GM12801 (cell line): ENCODE data around the gene CADPS.

Experiments used
- CTCF ChIP-seq: IDR thresholded peaks from one replicate; pipeline ENCODE4 v1.5.1; 2011; ENCODE audit warnings: control low read depth; ENCODE audit not compliant: insufficient read length; ENCODE audit errors: extremely low read depth

The CADPS gene

GRCh38 chr3:62500556-62501288, 374.5 kb downstream of the CADPS start:
- no peak for TF ChIP-seq CTCF

DNA sequence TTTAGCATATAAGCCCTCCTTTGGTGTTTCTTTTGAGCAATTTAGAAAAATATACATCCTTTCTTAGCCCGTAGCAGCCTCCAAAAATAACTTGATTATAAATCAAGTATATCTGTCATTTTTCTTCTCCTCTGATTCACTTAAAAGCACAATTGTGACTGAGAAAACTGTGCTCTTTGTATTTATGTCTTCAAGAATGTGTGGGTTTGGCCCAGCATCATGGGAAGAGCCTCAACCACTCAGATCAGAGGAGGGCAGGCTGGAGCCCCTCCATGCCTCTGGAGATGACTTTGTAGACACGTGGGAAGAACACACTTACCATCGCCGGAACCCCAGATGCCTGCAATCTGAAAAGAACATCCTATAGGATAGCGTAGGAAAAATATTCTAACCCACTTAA, 378.1 kb downstream of the CADPS start:
- TF ChIP-seq CTCF, result no peak

GRCh38 chr3:62496503-62496902, 378.7 kb downstream of the CADPS start:
- no peak for TF ChIP-seq CTCF

DNA sequence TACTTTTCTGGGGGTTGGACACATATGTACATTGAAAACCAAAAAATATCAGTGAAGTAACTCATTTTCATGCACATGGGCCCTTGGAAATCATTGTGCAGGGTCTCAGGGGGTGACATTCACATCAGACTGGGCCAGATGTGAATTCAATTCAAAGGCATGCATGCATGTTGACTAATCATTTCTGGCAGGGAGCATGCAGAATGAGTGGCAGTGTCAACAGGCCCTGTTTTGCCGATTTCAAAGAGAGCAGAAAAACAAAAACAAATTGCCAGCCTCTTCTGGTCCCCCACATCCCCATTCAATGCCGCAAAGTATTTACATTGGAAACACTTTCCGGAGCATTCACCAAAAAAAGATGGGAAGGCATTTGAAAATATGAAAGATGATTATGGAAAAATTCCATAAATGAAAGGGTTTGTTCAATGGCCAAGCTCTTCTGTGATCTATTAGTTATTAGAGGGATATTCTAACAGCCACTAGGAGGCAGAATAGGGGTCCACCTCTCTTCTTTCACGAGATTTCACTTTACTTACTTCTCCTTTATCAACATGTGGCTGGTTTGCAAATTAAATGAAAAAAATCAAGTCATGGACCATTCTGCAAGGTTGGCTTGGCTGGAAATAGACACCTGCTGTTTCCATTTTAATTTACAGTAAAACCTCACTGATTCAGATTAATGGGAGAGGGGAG, 382.0 kb downstream of the CADPS start:
- no peak for TF ChIP-seq CTCF

DNA sequence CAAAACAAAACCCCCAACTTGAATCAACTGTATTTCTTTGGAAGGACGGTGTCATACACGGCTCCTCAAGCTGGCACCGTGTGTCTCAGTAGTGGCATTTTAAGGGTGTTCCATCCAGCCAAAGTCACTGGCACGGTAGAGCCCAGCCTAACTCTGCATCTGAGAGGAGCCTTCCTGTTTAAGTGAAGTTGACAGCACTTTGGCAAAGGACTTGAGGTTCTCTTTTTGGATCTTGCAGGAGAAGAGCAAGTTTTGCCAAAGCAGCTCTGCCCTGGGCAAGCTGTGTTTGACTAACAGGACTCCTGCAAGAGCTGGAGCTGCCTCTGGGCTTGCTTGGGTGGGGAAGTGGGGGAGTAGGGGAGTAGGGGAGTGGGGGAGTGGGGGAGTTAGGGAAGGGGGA, 392.3 kb downstream of the CADPS start:
- TF ChIP-seq CTCF, result no peak

DNA sequence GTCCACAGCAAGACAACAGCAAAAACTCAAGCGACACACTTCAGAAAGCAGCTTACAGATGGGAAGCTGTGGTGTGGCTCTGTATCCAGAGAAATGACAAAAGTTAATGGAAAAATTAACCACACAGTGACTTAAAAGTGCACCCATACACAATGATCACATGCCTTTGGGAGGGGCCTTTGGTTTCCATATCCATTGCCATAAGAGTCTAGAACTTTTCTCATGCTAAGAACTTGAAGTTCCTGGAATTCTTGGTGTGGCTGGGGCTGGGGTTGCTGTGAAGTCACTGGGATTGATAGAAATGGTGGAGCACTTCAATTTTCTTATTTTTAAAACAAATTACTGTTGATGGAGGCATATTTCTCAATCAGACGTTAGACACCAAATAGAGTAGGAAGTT, 393.3 kb downstream of the CADPS start:
- no peak for TF ChIP-seq CTCF

DNA sequence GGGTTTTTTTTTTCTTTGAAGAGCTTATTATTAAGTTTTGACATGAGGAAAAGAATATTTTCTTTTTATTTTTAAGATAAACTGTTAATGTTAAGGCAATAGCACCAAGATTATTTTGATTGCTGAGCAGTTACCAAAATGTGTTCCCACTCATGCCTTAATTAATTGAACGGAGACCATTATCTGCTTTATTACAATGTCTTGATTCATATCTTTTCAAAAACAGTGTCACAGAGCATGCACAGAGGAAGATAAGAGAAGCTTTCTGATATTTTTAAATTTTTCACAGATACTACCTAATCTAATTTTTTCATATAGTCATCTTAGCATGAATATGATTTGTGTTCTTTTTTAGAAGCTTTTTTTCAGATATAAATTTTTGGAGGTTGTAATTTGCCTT, 395.2 kb downstream of the CADPS start:
- TF ChIP-seq CTCF, result no peak
